A673 (cell line): ENCODE results near the gene INPP4B.

Experiments used
- EZH2 ChIP-seq: fragments of 200-600 bp; sonication (generic); IDR thresholded peaks from 2 replicates; pipeline ENCODE4 v1.6.1; 2017; ENCODE audit warnings: borderline replicate concordance, low read depth, mild to moderate bottlenecking, mixed read lengths, antibody characterized with exemption, low read length; ENCODE audit not compliant: poor library complexity, severe bottlenecking
- TF ChIP-seq, protein P1 (sequence below): fragments of 300-800, 200-600 bp; sonication (generic); conservative IDR thresholded peaks from 2 replicates; pipeline ENCODE4 v1.5.1; 2017; ENCODE audit warnings: low read depth, mild to moderate bottlenecking, antibody characterized with exemption, low read length, moderate library complexity, mixed read lengths

DNA sequence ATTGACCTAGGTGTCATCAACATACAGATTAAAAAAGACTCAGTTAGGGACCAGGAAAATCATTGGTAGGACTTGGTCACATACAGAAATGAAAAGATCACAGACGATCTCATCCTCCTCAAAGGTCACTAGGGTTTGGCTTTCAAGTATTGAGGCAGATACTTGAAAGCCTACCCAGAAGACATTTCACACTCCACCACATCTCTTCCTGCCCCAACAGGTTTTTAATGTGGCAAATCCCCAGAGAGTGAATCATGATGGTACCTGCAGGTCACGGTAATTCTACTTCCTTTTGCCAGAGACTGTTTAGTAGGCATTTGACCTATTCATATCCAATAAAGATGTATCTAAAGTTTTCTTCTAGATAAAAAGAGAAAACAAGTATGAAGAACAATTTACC is 44.1 kb downstream of the INPP4B start:
- TF ChIP-seq EZH2, result no peak
- TF ChIP-seq, protein P1, sequence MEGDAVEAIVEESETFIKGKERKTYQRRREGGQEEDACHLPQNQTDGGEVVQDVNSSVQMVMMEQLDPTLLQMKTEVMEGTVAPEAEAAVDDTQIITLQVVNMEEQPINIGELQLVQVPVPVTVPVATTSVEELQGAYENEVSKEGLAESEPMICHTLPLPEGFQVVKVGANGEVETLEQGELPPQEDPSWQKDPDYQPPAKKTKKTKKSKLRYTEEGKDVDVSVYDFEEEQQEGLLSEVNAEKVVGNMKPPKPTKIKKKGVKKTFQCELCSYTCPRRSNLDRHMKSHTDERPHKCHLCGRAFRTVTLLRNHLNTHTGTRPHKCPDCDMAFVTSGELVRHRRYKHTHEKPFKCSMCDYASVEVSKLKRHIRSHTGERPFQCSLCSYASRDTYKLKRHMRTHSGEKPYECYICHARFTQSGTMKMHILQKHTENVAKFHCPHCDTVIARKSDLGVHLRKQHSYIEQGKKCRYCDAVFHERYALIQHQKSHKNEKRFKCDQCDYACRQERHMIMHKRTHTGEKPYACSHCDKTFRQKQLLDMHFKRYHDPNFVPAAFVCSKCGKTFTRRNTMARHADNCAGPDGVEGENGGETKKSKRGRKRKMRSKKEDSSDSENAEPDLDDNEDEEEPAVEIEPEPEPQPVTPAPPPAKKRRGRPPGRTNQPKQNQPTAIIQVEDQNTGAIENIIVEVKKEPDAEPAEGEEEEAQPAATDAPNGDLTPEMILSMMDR, result no peak
